ENCODE data around the gene LAMA1.

Gene LAMA1

DNA sequence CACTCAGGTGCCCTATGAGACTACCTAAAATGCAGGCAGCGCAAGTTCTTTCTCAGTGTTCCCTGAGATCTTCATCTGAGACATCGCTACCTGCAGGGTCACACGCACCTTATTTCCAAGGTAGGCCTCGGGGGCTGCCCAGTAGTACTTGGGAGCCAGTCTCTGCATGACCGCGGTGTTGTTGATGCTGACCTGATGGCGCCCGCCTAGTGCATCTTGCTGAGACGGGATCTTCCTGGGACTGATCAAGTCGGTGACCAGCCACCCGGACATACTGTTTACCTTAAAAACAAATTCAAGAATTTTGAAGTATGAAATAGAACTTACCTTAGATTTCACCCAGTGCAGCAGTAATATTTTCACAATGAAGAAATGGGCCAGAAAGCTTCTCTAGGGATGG lies 80.1 kb downstream of the LAMA1 start:
- DNase-seq: no peak

DNA sequence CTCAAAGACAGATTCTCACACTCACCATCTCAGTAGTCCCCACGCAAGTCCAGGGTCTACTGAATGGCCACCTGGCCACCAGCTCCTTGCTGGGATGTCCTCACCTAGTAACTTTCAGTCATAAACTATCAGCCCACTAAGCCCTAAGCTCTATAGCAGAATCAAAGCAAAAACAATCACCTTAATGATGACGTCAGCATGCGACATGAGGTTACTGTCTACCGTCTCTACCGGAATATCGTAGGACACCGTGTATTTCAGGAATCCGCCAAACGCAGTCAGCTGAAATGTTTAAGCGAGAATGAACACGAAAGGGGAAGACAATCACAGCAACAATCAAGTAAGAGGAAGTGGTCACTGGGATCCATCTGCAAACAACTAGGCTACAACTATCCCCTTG lies 81.8 kb downstream of the LAMA1 start:
- DNase-seq: no peak

DNA sequence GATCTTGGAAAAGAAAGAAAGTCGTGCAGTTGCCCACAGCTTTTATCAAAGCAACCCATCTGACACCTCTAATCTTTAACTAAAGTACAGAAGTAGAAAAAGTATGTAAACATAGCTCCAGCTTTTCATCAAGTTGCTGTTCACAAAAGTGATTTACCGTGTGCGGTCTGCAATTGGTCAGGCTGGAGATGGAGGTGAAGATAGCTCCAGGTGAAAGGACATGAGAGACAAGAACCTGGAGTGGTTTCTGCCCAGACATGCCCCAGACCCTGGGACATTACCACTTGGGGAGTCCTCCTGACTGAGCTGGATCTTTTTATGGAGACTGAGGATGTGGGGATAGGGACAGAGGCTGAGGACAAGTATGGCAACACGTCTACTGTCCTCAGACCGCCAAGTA lies 82.7 kb downstream of the LAMA1 start:
- no peak for DNase-seq

DNA sequence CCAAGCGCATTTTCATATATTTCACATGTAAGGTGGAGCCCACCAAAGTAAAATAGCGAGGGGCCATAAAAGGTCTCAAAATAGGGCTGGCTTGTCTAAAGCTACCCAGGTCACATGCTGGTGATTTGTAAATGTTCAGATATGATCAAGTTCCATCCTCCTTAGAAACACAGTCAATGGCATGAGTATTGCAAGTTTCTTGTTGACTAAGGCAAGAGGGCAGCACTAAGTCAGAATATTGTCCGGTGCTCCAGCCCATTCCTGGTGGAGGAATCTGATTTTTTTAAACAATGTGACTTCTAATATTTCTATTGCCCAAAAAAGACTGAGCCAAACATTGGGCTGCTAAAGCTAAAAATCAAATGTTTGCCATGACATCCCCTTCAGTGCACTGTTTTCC lies 85.1 kb downstream of the LAMA1 start:
- DNase-seq: no peak

DNA sequence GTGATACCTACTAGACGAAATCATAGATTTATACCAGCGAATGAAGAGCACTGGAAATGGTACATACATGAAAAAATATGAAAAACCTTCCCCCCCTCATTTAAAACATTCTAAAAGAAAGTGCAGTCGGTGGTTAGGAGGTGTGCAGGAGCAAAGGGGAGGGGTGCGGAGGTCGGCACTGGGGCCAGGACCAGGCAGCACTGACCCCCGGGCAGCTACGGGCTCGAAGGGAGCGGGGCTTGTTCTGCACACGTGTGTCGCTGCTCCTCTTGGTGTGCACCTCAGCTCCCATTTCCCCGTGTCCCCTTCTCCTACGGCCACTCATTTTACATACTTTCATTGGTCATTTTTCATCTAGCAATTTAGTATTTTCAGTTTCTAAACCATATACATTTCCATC lies 89.0 kb downstream of the LAMA1 start:
- DNase-seq: no peak

DNA sequence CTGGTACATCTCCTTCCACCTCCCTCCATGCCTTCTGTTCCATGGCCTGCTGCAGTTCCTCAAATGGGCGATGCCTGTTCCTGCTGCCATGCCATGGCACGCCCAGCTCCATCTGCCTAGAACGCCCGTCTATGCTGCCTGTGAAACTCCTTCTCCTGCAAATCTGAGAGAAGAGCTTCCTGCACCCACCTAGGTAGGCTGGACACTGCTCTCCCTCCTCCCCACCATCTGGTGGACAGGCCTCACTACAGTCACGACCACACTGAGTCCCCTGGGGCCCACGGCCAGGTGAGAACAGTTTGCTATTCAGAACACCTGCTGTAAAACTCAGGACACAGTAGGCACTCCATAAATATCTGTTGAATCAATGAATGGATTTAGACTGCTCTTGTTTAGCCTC lies 92.4 kb downstream of the LAMA1 start:
- DNase-seq: no peak

DNA sequence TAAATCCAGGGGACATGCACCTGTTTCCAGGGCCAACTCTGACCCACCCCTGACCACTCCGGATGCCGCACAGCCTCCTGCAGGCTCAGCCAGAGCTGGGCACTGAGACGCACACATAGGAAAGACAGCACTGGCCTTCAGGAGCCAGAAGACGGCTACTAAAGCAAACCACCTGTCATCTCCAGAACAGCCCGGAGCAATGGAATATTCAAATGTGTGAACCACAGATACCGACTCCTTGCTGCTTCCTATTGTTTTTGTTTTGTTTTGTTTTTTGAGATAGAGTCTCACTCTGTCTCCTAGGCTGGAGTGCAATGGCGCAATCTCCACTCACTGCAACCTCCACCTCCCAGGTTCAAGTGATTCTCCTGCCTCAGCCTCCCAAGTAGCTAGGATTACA lies 94.0 kb downstream of the LAMA1 start:
- DNase-seq: no peak

DNA sequence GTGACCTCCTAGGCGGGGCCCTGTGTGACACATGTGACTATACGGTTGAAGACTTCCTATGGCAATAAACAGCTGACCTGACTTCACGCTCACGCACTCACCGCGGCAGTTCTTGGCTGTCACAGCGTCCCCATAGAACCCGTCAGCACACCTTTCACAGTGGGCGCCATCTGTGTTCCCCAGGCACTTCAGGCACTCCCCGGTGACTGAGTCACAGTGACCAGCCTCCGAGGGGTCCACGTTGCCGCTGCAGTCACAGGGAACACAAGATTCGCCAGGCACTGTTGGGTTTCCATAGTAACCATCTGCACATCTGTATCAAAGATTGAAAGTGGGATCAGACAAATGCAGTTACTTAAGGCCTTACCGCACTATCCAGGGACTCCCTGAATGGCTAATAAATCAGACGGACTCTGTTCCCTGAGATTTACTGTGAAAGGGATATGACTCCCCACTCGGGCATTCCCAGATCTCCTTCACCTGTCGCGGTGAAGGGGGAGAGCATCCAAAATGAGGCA lies 94.5 kb downstream of the LAMA1 start:
- DNase-seq: no peak

DNA sequence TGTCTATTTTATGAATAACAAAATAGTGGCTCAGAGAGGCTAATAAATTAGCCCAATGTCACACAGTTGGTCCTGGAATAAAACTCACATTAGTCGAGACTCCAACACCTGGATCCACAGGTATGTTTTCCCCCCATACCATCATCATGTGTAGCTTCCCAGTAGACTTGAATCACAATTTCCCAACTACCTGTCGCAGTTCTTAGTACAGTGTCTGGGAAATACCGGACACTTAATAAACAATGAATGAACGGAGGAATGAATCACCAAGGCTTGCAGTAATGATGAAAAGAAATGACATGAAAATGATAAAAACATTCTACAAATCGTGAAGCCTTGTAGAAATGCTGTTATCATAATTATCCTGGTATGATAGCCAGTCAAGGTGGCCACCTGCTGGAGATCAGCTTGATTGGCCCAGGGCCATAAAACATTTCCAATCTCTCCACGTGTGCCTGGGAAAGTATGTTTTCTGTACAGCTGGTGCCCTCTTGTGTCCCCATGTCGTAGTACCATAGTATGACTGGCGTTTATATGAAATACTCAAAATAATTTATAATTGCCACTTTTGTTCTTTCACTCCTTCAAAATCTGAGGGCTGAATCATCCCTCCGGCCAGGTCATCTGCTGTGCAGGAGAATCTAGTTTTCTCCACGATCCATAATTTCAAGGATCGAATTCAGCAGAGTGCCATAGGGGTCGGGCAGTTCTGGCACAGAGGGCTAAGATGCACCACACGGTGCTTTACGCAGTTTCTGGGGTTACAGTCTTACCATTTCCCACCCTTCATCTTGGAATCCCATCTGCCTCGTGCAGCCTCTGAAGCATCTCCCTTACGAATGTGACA lies 95.4 kb downstream of the LAMA1 start:
- peak; percentile 73 for DNase-seq

DNA sequence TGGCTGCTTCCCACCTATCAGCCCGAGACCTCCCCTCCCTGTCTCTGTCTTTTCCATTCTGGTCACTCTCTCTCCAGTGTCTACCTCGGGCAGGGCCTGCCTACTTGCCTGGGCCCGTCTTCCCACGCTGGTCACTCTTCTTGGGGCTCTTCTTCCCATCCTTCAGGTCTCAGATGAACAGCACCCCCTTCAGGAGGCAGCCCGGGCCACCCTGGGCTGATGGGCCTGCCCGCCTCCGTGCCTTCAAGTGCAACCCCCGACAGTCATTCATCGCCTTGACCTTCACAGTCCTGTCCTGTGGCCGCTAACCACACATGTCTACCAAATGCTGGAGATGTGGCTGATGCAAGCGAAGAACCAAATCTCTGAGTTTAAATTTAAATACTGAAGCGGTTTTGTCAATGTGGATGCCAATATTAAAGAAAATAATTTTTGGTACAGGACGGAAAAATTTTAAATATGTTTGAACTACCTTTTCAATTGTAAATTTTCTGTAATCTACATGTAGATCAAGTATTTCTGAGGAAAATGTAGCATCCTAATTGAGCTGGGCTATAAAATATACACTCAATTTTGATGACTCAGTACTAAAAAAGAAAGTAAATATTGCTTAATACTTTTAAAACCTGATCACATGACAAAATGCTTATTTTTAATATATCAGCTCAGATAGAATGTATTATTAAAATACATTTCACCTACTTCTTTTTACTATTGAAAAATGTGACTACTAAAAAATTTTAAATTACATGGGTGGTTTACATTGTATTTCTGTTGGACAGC lies 96.4 kb downstream of the LAMA1 start:
- DNase-seq: no peak

DNA sequence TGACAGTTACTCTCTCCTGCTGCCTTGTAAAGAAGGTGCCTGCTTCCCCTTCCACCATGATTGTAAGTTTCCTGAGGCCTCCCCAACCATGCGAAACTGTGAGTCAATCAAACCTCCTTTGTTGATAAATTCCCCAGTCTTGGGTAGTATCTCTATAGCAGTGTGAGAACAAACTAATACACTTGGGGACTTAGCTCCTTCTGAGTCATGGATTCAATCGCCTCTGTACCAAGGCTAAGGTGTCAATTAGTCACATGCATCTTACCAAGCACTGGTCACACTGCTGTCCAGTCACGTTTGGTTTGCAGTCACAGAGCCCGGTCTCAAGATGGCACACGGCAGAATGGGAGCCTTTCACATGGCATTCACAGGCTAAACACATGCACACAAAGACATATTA lies 100.6 kb downstream of the LAMA1 start:
- DNase-seq: no peak

DNA sequence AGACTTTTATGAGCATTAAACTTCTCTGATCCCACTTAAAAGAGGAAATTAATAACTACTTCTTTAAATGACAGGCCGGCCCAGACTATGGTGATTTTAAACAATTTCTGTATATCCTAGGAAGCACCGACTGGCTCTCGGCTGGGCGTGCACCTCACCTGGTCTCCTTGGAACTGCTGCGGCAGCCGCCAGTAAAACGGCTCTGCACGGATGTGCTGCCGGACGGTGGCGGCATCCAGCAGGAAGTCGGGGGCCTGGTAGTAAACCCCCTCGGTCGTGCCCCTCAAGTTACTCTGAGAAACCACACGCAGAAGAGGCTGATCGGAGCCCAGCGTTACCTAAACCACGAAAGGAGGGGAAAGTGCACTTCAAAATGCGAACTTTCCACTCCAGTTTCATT lies 106.5 kb downstream of the LAMA1 start:
- DNase-seq: no peak

DNA sequence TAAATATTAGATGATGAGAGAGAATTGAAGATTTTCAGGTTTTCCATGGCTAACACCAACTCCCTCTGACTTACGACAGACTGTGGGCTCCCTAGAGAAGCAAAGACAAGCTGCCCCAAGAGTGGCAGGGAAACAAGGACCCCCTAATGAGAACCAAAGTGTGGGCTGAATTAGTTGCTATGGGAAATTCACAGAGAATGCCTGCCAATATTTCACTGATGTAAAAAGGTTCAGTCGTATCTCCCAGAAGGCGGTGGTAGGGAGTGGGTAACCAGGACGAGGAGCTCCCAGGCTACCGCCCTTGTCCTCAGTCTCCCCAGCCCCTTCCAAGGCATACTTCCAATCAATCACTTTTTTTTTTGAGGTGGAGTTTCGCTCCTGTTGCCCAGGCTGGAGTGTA lies 113.6 kb downstream of the LAMA1 start:
- DNase-seq: no peak

DNA sequence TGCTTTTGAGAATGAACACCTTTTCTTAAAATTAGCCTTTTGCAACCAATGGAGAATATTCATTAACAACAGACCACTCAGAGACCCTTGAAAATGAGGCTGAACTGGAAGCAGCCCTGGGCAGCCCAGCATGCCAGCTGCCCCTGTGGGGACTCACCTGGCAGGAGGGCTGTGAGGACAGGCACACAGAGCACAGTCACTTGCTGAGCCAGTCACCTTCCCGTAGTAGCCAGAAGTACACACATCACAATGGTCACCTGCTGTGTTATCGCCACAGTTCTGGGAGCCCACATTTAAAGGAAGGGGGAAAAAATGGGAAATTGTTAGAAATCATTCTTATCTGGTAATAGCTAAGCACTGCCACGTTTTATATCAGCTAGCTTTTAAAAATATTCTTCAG lies 115.5 kb downstream of the LAMA1 start:
- peak; percentile 18 for DNase-seq

DNA sequence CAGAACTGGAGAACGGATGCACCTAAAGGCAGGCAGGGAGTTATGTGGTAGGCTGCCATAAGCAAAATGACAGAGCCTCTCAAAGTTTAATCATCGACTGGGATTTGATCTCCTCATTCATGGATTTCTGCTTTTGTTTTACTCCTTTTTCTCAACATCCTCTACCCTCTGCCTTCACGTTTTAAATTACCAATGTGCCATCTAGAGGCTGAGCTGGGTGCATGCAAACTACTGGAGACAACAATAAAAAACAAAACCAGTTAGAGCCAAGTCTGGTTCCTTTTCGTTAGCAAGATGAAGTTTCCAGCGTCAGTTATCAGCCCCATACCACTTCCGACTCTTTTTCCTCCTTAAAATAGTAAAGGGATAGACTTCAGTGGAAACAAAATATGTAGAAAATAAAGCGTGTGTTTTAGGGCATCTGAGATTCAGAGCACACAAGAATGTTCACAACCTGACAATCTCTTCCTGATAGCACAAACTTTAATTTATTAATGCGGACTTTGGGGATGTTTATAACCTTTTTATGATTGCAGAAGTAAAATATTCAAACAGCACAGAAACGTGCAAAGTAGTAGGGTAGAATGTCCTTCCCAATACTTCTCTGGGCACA lies 117.0 kb downstream of the LAMA1 start:
- DNase-seq: peak; percentile 26

DNA sequence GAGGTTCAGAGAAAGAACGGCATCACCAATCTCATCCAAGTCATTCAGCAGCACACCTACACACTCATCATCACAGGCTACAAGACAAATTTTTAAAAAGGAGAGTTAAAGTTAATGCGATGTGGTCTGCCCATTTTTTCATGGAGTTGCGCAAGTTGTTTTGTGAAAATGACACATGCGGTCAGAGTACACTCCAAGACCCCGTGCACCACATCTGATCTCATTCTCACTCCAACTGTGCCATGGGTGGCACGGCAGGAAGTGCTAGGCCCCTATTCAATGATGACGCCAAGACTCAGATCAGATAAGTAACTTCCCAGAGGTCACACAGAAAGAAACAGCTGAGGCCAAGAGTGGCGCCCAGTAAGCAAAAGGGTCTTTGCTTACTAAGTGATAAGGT lies 119.8 kb downstream of the LAMA1 start:
- no peak for DNase-seq

DNA sequence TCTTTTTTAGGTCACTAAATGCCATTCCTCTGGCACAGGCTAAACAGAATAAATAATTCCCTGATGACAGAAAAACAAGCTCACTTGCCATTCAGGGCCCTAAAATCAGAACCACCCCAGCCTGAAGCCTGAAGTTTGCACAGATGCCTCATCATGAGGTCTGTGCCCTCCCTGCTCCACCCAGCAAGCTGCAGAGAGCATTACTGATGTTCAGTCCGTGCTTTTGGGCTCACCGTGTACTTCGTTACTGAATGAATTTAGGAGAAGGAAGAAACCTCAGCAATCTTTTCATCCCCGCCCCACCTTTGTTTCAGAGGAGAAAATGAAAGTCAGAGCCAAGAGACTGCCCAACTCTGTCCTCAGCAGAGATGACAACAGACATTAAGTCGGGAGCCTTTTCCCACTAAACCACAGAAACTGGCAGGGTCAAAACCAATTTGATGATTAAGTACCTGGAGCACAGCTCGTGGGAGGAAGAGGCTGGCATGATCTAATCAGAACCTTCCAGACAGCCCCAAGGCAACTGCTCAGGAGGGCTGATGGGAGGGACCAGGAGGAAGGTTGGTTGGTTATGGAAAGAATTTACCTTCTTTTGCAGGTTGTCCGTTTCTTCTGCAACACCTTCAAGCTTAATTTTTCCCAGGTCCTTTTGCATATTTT lies 122.7 kb downstream of the LAMA1 start:
- no peak for DNase-seq

DNA sequence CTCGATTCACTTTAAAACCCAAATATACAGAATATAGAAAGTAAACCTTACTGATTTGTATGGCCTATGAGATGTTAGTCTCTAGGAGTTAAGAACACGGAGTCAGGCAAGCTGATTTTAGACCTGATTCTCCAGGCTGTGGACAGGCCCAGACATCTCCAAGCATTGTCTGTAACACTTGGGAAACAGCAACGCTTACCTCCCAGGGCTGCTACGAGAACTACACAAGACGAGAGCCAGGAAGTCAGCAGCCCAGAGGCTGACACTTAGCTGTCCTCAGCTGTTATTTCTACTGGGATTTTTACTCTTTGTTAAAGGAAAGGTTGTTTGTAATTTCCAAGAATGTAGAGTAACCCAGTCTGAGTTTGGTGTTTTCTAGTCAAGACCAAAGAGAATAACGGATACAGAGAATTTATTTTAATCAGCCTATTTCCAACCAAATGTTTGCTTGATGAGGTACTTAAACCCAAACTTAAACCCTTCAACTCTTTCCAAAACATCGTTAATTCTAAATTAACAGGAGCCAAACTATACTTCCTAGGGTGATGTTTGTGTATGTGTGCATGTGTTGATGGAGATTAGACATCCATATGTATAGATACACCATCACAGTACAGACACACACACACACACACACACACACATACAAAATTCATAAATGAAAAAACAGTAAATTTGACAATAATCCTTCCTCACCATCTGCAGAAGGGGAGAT lies 123.4 kb downstream of the LAMA1 start:
- no peak for DNase-seq

DNA sequence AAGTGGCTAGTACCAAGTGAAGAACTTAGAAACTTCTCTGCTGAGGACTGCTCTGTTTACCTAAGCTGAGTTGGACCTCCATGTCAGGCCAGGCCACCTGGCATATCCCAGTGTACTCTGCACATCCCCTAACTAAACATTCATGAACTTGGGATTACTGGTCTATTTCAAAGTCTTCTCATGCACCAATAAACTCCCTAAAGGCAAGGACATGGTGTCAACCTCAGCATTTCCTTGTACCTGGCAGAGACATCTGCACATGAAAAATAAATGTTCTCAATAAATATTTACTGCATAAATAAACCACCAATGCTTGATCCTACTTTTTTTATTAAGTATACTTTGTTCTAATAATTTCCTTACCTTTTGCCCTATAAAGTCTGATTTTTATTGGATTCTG lies 124.8 kb downstream of the LAMA1 start:
- no peak for DNase-seq

DNA sequence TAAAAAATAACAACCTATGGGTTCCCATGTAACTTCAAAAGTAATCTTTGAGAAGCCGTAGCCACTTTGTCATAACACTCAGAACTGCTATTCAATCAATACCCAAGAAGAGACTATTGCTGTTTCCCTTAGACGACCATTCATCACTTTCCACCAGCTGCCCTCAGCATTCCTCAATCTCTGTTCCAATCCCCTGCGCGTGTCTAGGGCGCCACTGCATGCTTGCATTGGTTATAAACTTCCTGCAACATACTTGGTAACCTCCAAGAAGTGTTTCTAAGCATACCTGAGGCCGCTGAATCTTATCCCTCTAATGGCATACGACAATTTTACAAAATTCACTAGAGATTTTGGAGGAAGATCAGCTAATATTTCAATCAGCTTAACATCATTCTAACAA lies 134.2 kb downstream of the LAMA1 start:
- no peak for DNase-seq

DNA sequence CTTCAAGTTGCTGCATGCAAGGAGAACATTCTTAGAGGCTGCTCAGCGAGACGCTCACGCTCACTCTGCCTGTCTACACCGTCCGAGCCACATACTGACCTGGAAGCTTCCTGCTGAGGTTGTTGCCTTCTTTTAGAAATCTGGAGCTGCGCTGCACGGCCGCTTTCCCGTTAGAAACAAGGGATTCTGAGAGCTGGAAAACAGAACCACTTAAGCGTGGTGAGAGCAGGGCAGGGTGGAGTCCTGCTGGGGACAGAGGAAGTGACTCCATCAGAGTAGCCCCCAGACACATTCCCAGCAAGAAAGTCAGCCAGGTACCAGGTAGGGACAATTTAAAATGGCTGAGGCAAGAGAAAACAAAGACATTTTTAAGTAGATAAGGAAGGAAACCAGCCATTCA lies 135.2 kb downstream of the LAMA1 start:
- DNase-seq: no peak

DNA sequence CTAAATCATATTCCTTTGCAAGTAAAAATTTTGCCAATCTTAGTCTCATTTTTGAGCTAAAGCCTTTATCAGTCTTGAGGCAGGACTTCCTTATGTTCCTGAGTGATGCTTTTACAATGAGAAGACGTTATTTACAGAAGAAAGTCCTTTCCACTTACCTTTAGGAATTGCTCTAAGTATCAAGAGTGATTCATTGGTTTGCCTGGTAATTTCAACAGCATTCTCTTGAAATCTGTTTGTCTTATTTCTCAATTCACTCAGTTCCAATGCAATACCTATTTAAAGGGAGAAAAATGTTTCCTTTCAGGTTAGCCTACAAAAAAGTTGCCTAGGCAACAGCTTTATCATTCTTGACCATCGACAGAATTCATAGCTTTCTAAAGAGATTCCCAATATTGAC lies 137.2 kb downstream of the LAMA1 start:
- DNase-seq: no peak

DNA sequence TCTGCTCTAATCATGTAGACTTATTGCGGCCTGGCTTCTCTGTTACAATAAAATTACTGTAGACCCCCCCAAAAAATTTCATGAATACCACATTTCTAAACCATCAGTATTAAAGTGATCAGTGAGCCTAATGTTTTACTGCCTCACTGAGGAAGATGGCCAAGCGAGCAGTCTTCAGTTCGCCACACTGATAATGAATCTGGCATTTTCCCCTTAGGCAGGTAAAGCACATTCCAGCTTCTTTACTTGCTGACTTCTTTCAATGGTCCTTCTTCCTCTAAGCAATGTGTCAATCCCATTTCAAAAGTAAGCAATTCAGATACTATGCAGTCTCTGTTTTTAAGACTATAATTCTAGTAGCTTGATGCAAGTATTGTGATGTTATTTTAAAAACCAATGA lies 137.6 kb downstream of the LAMA1 start:
- DNase-seq: no peak

Data from NCI-H510A (cell line).